SIG-M5 (cell line): ENCODE results near the gene C15orf61.

Source experiments
- DNase-seq: peaks from one replicate; lab custom pipeline; 2025; lab: John Stamatoyannopoulos, UW

C15orf61 gene

DNA sequence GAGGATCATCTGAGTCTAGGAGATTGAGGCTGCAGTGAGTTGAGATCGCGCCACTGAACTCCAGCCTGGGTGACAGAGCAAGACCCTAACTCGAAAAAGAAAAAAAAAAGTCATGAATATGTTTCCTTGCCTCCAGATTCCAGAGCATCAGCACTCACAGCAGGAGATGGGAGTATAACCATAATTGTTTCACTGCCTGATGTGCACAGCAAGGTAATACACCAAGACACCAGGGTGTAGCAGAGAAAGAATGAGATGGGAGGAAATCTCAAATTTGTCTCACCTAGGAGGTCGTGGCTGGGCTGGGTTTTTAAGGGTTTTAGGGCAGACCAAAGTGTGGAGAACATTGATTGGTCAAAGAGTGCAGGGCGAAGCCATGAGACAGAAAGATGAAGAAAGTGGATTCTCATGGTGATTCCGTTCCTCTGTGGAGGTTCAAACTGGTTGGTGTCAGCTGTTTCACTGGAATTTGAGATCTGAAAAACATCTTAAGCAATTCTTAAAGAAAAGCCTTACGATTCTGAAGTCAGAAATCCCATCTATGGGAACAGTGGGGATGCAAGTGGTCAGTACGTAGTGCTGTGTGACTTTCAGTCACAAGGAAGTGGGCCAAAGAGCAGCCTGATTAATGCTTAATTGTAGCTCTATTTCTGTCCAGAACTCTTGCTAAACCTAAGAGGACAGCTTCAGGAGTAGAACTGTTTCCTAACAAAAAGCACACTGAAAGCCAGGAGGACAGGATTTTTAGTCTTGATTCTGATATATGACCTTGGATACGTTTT, 7.8 kb upstream of the C15orf61 start:
- no peak for DNase-seq

DNA sequence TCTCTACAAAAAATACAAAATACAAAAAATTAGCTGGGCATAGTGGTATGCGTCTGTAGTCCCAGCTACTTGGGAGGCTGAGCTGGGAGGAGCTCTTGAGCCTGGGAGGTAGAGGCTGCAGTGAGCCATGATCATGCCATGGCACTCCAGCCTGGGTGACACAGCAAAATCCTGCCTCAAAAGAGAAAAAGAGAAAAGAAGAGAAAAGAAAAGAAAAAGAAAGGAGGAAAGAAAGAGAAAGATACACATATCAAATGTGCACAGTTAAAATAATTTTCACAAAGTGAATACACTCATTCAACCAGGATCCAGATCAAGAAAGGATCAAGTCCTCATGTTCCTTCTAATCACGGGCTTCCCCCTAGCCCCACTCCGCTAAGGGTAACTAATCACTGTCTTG, 5.8 kb upstream of the C15orf61 start:
- no peak for DNase-seq

DNA sequence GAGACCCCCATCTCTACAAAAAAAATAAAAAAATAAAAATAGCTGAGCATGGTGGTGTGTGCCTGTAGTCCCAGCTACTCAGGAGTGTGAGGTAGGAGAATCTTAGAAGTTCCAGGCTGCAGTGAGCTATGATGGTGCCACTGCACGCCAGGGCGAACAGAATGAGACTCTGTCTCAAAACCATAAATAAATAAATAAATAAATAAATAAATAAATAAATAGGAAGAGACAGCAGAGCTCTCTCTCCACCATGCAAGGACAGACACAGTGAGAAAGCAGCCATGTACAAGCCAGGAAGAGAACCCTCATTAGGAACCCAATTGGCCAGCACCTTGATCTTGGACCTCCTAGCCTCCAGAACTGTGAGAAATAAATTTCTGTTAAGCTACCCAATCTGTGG, 5.4 kb upstream of the C15orf61 start:
- no peak for DNase-seq

DNA sequence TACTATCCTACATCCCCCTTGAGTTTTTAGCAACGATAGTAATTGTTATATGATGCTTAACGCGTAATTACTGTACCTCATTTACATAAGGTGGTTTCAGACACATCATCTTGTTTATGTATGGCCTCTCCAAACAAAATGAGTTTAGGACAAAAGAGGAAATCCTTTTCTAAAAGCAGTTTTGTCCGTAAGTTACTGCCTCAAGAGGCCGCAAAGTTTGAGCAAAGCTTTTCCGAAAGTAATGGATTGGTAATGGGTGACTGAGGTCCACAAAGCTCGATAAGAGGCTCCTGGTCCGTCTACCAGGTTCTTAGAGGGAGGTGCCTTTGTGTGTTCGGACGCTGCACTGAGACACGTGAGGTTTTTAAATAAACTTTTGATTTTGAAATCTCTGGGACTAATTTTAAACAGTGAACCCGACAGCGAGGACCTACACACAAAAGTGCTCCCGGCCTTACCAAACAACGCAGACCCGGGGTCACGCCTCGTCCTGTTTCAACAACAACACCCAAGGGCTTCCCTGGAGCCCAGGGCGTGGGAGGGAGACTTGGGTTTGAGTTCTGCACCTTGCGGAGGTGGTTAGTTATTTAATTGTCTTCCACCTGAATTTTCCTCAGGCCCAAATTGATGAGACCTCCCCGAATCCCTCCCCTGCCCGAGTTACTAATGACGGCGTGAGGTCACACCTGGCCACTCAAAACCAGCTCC, 456 bp upstream of the C15orf61 start:
- DNase-seq: no peak

DNA sequence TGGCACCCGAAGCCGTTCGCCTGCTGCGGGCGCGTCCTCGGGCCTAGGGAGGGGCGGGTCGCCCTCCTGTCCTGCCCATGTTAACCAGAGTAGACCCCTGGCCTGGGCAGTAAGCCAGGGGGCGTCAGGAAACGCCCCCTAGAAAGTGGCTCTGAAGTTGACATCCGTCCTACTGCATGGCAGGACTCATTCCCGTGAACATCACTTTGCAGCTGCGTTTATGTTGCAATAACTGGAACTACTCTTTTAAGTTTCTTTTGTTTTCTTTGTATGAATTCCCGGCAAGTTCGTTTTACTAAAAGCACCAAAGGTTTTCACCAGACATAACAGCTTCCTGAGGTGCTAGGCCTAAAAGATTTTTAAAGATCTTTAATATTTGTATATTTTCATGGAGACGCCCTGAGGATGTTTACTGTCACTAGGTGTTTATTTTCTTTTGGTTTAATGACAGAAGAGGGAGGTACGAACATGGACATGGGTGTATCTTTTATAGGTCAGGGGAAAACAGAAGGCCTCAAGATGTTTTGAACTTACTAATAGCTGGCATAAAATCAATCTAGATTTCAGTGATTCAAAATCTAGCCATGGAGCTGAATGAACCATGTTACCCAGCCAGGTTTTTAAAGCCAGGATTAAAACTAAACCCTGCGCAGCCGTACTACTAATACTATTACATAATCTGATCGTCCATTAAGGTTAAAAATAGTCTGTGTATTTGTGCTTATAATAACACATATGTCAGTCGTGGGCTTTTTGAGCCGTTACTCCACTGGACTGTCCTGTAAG, 1.0 kb downstream of the C15orf61 start:
- DNase-seq: no peak

DNA sequence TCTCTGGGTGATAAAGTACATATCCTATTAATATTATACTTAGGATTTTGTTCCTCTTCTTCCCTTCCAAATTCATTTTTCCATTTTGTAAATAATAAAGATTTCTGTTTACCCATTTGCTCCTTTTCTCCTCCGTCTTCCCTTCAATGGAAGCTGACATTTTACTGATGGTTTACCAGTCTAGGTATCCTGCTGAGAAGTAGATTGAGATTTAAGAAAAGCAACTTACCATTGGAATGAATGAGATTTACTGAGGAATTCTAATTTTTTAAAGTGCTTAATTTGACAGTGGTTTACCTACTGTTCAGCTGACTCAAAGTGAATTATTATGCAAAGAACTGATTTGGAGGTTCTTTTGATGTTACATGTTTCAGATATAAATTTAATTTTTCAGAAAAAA, 2.4 kb downstream of the C15orf61 start:
- no peak for DNase-seq

DNA sequence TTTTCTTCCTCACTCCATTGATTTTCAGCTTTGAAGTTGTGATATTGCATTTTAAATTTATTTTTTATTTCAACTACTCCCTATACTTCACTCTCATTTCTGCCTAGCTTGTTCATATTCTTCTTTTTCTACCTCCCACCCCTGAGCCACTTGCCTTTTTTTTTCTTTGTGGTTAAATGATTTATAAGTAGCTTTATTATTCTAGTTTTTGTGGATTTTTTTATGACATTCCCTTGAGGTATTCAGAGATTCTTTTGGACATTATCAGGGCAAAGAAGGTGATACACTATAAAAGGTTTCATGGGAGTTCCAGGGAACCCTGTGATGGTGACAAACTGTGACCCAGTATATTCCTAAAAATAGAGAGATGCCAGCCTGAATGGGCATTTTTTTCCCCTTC, 3.3 kb downstream of the C15orf61 start:
- DNase-seq: no peak

DNA sequence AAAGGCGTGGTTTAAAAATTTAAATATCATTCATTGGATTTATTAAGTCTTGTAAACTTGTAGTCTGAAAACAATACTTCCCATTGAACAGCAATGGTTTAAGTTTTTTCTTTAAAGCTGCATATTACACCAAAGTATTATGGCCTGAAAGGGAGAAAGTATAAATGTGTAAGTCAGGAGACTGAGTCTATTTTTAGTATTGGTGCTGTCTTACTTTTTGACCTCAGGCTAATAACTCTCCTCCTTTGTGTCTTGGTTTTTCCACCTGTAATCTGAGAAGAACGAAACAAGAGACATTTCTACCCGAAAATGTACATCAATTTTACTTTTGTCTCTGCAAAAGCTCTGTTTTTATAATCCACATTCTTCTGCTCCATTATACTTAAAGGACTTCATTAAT, 7.6 kb downstream of the C15orf61 start:
- DNase-seq: no peak

DNA sequence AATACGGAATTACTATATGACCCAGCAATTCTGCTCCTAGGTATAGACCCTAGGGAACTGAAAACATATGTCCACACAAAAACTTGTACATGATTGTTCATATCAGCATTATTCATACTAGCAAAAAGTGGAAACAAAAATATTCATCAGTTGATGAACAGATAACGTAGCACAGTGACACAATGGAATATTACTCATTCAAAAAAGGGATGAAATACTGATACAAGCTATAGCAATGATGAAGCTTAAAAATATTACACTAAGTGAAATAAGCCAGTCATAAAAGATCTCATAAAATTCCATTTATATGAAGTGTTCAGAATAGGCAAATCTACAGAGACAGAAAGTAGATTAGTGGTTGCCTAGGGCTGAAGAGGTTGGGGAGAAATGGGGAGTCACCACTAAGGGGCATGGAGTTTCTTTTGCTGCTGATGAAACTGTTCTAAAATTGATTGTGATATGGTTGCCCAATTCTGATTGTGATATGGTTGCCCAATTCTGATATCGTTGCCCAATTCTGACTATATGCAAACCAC, 10.5 kb downstream of the C15orf61 start:
- DNase-seq: no peak

DNA sequence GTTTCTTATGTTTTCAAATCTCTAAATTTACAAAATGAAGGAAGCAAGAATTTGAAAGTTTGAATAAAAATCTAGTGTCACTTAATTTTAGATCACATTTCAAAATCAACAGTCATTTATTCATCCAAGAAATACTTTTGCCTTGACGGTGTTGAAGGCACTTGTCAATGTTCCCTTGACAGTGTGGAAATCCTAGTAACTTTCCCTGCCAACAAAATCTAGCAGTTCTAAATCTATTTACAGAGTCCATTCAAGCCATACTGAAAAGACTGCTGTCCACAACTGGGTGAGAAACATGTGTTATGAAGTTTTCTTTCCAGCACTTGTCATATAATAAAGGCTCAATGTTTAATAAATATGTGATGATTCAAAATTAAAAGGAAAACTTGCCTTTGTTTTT, 12.9 kb downstream of the C15orf61 start:
- DNase-seq: no peak

DNA sequence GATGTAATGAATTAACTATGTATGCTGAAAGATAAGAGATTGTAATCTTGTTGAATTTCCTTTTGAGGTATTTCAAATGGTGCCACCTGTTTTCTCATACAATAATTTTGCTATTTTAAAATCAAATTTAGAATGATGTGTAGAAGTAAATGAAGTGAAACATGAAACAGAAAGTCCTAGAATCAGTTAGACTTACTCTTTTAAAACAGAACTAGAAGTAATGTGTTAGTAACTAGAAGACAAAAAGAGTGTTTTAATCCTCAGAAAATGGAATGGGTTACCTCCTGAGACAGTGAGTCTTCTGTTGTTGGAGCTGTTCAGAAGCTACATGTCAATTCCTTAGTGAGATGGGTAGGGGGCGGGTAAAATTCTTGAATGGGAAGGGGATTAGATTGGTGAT, 13.4 kb downstream of the C15orf61 start:
- no peak for DNase-seq

DNA sequence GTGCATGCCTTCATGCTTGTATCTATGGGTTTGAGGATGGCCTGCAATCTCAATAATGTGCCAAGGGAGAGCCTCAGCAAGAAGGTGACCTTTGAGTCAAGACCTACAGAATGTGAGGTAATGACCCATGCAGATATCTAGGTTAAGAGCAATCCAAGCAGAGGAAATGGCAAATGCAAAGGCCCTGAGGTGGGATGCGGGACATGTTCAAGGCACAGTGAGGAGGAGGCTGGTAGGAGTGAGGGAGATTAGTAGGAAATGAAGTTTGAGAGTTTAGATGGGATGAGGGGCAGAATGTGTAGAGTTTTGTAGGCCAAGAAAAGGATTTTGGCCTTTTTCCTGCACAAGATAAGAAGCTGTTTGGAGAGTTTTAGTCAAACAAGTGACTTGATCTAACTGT, 16.8 kb downstream of the C15orf61 start:
- DNase-seq: no peak

DNA sequence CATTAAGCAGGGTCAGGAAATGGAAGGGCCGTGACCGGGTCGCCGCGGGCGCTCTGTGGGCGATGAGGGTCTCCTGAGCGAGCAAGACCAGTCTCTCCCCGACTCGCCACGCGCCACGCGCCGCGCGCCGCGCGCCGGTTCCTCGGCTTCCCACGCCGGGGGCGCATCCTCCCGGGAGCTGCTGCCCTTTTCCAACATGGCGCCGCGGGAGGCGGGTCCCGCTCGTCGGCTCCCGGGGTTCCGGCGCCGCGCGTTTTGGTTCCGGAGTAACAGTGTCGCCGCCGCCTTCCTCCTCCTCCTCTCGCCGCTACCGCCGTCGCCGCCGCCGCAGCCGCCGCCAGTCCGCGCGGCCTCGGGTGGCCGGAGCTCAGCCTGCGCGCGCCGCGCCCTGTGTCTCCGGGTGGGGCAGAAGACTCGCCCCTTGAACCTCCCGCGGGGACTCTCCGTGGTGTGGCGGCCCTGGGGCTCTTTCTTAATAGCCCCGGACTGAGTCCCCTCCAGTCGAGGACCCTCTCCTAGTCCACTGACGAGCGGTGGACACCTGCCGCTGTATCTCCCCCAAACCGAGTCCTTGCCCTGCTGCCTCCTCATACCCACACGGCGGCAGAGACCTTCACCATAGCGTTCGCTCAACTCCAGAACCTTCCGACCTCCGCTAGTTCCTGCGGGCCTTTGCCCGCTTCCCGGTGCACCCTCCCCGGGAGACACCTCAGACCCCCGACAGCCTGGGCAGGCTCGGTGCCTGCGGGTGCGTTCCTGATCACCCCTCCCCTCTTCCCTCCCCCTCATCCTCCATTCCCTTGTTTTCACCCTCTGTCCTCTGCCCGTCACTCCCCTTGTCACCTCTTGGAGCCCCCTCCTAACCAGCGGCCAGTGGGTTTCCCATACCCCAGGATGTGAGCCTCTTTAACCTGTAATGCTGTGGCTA, 21.8 kb downstream of the C15orf61 start, which contains the start of gene MAP2K5:
Gene MAP2K5 (plus strand): TSS at position 284 of the 928 bp plus-strand sequence. CDS start 633 bp downstream, at position 917.
- no peak for DNase-seq

DNA sequence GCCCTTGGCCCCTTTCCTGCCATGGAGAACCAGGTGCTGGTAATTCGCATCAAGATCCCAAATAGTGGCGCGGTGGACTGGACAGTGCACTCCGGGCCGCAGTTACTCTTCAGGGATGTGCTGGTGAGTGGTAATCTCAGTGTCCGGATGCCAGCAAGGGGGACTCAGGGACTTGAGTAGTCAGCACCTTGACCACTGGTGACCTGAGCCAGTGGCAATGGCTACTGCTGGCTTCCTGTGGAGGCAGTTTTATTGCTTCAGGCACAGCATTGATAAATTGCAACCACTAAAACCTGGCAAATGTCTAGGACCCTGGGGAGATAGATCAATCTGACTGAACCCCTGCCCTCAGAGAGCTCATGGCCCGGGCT, 22.4 kb downstream of the C15orf61 start:
- no peak for DNase-seq

DNA sequence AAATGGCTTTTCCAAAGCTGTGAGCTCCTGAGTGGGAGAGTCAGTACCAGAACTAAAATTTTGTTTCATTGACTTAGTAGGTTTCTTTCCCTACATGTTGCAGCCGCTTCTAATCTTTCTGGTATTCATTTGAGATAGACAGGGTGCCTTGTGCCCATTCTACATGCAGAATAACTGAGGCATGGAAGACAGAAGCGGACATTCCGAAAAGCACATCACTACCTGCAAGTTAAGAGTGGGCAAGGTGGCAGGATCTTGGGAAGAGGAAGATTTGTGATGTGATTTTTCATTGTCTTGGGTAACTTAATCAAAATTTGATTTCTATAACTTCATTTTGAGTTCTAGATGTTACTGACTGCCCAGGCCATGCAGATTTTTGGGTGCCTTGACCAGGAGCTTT, 23.5 kb downstream of the C15orf61 start:
- DNase-seq: no peak

DNA sequence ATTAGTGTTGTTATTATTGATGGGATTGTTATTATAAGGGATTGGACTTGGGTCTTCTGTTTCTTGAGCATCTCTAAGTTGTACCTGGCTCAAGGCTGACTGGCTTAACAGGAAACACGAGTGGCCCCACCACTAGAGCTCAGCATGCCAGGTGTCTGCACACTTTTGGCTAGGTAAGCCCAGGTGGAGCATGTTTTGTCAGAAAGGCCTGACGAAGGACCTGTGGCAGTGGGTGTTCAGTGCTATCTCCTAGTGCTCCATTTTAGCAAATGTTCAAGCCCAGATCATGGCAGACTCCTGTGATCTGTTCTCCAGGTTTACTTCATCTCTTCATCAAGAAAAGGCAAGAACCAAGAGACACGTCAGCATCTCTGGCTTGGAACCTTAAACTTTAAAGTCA, 24.9 kb downstream of the C15orf61 start:
- no peak for DNase-seq

DNA sequence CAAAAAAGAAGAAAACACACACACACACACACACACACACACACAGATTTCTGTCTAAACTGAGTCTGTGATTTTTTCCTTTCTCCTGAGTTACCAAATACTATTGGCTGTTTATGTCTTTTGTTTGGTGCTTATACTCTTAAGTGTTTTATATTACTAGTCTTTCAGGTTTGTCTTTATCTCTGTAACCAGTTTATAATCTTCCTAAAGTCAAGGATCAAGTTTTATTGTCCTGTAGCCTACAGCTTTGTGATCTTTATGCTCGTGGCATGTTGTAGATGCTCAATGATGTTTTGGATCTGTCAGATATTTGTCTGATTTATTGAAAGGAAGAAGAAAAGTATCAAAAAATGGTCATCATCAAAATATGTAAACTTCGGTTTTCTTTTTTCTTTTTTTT, 26.1 kb downstream of the C15orf61 start:
- DNase-seq: no peak

DNA sequence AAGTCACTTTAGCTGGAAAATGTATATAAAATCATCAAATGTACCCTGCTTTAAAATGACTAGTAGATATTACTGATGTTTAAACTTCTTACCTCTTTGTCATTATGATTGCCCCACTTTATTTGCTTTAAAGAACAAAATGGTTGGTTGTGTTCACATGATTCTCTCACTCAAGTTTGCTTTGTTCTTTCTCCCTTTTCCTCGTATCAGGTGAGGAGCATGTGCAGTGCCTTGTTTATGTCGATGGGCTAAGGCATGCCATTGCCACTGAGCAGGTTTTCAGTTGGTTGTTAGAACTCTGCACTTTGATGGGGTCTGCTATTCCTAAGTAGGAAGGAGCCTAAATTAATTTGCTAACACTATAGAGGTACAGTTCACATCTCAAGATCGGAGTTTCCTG, 26.9 kb downstream of the C15orf61 start:
- DNase-seq: no peak

DNA sequence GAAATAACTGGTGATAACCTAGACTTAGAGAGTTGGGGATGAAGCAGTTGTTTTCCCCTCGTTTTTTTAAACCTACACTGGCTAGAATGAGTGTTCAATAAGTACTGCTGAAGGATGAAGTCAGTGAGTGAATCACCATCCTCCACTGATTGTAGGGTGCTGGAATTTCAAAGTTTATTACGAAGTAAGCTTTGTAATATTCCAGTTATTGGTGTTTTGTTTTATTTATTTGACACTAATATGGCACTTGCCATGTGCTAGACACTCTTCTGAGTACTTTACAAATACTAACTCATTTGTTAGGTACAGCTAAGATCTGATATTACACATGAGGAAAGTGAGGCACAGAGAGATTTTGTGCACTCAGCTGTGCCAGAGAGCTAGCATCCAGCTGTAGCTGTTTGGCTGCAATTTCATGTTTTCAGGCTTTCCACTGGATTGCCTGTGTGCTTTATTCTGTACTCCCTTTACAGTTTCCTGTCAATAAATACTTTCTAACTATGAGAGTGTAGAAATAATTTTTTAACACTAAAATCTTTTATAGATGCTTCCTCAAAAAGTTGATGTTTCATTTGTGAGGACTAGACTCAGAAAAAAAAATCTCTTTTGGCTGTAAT, 27.4 kb downstream of the C15orf61 start:
- no peak for DNase-seq

DNA sequence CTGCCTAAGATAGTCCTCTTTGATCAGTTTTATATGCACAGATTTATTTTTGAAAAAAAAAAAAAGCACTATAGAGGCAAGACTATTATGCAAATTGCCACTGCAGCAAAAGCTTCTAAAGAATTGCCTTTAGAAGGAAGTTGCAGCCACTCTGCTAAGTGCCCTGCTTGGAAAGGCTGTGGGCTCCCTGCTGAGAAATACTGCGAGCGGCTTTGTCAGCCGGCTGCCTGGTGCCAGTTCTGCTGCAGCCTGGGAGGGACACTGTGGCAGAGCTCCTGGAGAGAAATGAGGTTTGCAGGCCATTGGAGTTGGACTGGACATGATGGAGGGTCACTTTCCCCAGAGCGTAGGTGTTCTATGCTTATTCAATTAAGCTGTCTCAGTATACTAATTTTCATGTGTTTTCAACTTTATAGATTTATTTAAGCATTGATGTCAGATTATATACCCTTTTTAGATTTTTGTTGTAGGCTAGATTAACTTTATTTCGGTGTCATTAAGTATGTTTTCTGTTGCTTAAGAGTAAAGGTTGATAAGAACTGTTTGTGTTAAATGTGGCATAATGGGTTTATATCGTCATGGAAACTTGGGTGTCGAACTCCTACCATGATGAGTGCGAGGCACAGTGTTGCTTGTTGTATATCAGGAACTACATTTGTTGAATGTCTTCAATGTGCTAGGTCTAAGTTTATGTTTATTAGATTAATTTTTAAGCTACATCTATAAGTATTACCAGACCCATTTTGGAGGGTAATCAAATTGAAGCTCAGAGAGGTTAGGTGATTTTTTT, 28.1 kb downstream of the C15orf61 start:
- DNase-seq: no peak
